ENCODE measurements around the gene PHYKPL. TPM values are rescaled to one million over a fixed set of nuclear protein-coding genes. Genes with fewer than 3 reads are reported as not detected.

PHYKPL gene
- total RNA-seq, 1 experiment from 2014 or later: 43.2 TPM

GRCh38 chr5:178231539-178232123 lies 971 bp downstream of the PHYKPL start:
- H3K4me3 ChIP-seq (ENCODE audit: low read depth in 2 of 2, low read length in 2 of 2): peak overlapping the region; percentile 78 to 86
- H3K4me1 ChIP-seq (ENCODE audit: control insufficient read depth, insufficient read depth, low read length): peaks cover 21% of the 10 kb centered on the region
- DNase-seq (ENCODE audit: low read depth, low spot score) (no peak), ATAC-seq (no peak; the same call in 1 of the 2 replicates)
- POLR2A ChIA-PET: interaction anchor here (1.2 kb wide), 1 partner anchor 16 kb away, joined by 3 read pairs; no protein-coding TSS in a partner anchor
- in situ Hi-C loops (cut with HindIII; ENCODE audit: low pct_unique_long_range_greater_than_20kb, low sequenced_read_pairs) (no loop called here), intact Hi-C loops (cut with micrococcal nuclease; ENCODE audit: unreplicated experiment) (no loop called here)
- no TSS peak for BruUV-seq (replicated peaks)
- peak overlapping the region; percentile 89 for H3K27ac ChIP-seq (ENCODE audit: low read length)
- CTCF ChIA-PET: interaction anchor here (0.7 kb wide), 1 partner anchor 253 kb away, joined by 4 read pairs; no protein-coding TSS in a partner anchor
- peaks cover 2% of the 10 kb centered on the region; the same call in 1 of the 2 replicates for H3K36me3 ChIP-seq (ENCODE audit: control insufficient read depth, insufficient read depth, low read length)
- no peaks in the 10 kb centered on the region for H3K9me3 ChIP-seq (ENCODE audit: control insufficient read depth, insufficient read depth, low read depth, low read length)
- no peaks in the 10 kb centered on the region for H3K27me3 ChIP-seq (ENCODE audit: control insufficient read depth, insufficient read depth, low read length)
- TF ChIP-seq REST (IDR thresholded peaks at IDR 0.05; ENCODE audit: insufficient read depth in 1 of 2, low read depth in 2 of 2, low read length in 1 of 2) (no peak), SIN3A (IDR thresholded peaks at IDR 0.05; ENCODE audit: borderline replicate concordance, insufficient read depth, low read depth, low read length) (no peak), POLR2AphosphoS5 (IDR thresholded peaks at IDR 0.05; ENCODE audit: low read depth, low read length) (no peak), TCF7L2 (IDR thresholded peaks at IDR 0.05; ENCODE audit: low read depth, low read length) (no peak)
- TF ChIP-seq, protein P1, sequence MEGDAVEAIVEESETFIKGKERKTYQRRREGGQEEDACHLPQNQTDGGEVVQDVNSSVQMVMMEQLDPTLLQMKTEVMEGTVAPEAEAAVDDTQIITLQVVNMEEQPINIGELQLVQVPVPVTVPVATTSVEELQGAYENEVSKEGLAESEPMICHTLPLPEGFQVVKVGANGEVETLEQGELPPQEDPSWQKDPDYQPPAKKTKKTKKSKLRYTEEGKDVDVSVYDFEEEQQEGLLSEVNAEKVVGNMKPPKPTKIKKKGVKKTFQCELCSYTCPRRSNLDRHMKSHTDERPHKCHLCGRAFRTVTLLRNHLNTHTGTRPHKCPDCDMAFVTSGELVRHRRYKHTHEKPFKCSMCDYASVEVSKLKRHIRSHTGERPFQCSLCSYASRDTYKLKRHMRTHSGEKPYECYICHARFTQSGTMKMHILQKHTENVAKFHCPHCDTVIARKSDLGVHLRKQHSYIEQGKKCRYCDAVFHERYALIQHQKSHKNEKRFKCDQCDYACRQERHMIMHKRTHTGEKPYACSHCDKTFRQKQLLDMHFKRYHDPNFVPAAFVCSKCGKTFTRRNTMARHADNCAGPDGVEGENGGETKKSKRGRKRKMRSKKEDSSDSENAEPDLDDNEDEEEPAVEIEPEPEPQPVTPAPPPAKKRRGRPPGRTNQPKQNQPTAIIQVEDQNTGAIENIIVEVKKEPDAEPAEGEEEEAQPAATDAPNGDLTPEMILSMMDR (IDR thresholded peaks at IDR 0.05): no peak

DNA sequence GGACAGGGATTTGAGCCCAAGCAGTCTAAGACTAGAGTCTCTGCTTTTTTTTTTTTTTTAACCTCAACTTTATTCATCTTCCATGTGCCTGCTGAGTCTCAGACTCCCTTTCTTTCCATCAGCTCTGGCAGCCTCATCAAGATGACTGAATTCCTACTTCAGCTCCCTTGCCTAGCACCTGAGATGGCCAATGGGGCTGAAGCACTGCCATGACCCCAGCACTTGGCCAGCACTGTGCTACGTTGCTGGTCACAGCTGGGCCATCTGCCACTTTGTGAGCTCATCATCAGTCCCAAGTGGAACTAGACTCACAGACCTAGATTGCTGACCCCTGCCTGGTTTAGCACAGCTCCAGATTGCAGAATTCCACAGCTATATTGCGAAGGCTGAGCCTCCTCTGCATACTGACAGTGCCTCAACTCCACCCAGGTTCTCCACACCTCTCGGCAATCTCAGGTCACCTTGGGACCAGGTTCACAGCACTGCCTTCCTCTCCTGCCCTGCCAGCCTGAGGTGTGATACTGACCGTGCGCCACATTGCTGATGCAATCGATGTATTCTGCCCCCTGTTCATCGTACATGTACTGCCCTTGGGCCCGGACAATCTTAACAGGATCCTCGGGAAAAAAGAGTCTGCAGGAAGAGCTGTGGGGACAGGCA lies 1.6 kb downstream of the PHYKPL start:
- Histone ChIP-seq H3K27ac (ENCODE audit: low read length) (peak overlapping the region; percentile 89), H3K9me3 (ENCODE audit: control insufficient read depth, insufficient read depth, low read depth, low read length) (no peaks in the 10 kb centered on the region), H3K36me3 (ENCODE audit: control insufficient read depth, insufficient read depth, low read length) (peaks cover 2% of the 10 kb centered on the region; the same call in 1 of the 2 replicates), H3K27me3 (ENCODE audit: control insufficient read depth, insufficient read depth, low read length) (no peaks in the 10 kb centered on the region), H3K4me1 (ENCODE audit: control insufficient read depth, insufficient read depth, low read length) (peaks cover 21% of the 10 kb centered on the region), H3K4me3 (ENCODE audit: low read depth in 2 of 2, low read length in 2 of 2) (peak overlapping the region; percentile 78 to 86)
- CTCF ChIA-PET: interaction anchor here (0.7 kb wide), 1 partner anchor 19 kb away, joined by 6 read pairs; no protein-coding TSS in a partner anchor
- intact Hi-C loops (cut with micrococcal nuclease; ENCODE audit: unreplicated experiment) (no loop called here), in situ Hi-C loops (cut with HindIII; ENCODE audit: low pct_unique_long_range_greater_than_20kb, low sequenced_read_pairs) (no loop called here)
- POLR2A ChIA-PET: interaction anchor here (0.7 to 1.2 kb wide), 2 partner anchors 15 to 20 kb away, joined by 3 to 9 read pairs; no protein-coding TSS in a partner anchor
- no peak for TF ChIP-seq TCF7L2 (IDR thresholded peaks at IDR 0.05; ENCODE audit: low read depth, low read length)
- TF ChIP-seq REST (IDR thresholded peaks at IDR 0.05; ENCODE audit: insufficient read depth in 1 of 2, low read depth in 2 of 2, low read length in 1 of 2): no peak
- BruUV-seq (replicated peaks): TSS peak; percentile 56
- DNase-seq (ENCODE audit: low read depth, low spot score): no peak
- ATAC-seq: no peak
